GM12878 (cell line): Measurements from ENCODE around the gene CMTM4. TPM values are rescaled to one million over a fixed set of nuclear protein-coding genes. Genes with fewer than 3 reads are reported as not detected.

Experiments
- BCLAF1 ChIP-seq: fragments of 450-650 bp; IDR thresholded peaks from 2 replicates; pipeline ENCODE4 v1.6.1; 2017; ENCODE audit warnings: antibody characterized with exemption, mild to moderate bottlenecking, moderate library complexity
- HDGF ChIP-seq: fragments of 450-650 bp; IDR thresholded peaks from 2 replicates; pipeline ENCODE4 v1.6.1; 2016; ENCODE audit warnings: antibody characterized with exemption
- RFX5 ChIP-seq: IDR thresholded peaks from 2 replicates; pipeline ENCODE4 v1.6.1; 2011; ENCODE audit warnings: low read depth, low read length, improper control_type of control experiment
- polyA plus RNA-seq, 11 experiments: library from polyadenylated mRNA; depleted of rRNA in 4 of 11; unstranded in 6 of 11; stranded (reverse) in 5 of 11; fragments of >200 nt; fragmentation: Nextera tagmentation in 4 of 11; fragmentation: Illumina TruSeq in 1 of 11; extraction: Ambion mirVana in 4 of 11; extraction: Trizol in 1 of 11; gene quantifications; 1 replicate in 1 of 11; 2 replicates in 10 of 11; pipeline versions ENCODE4 v1.2.1 to v1.2.3, GENCODE V29; 2011 to 2016; ENCODE audit warnings: inconsistent platforms in 2 of 11, missing spikeins in 2 of 11, low read depth in 1 of 11
- total RNA-seq, 4 experiments: library from RNA; depleted of rRNA in 3 of 4; stranded (reverse); fragments of >200 nt in 3 of 4; fragmentation: Illumina TruSeq in 1 of 4; extraction: Trizol in 1 of 4; gene quantifications; 2 replicates each; pipeline versions ENCODE4 v1.2.1 to v1.2.3, GENCODE V29; 2013 to 2021
- TF ChIP-seq, protein P1 (sequence below): fragments of 450-650 bp; IDR thresholded peaks from 2 replicates; pipeline ENCODE4 v1.6.1; 2016; ENCODE audit warnings: mild to moderate bottlenecking

The CMTM4 gene
- total and polyA plus RNA-seq, 10 of the 15 experiments (the other 5 are each of a cell fraction or from before 2014, with no cell fraction given): 0.02 to 0.43 (median 0.15) TPM; not detected in 2

GRCh38 chr16:66605979-66606751 is 90.4 kb downstream of the CMTM4 start (continued):
- TF ChIP-seq, protein P1, sequence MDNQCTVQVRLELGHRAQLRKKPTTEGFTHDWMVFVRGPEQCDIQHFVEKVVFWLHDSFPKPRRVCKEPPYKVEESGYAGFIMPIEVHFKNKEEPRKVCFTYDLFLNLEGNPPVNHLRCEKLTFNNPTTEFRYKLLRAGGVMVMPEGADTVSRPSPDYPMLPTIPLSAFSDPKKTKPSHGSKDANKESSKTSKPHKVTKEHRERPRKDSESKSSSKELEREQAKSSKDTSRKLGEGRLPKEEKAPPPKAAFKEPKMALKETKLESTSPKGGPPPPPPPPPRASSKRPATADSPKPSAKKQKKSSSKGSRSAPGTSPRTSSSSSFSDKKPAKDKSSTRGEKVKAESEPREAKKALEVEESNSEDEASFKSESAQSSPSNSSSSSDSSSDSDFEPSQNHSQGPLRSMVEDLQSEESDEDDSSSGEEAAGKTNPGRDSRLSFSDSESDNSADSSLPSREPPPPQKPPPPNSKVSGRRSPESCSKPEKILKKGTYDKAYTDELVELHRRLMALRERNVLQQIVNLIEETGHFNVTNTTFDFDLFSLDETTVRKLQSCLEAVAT: no peak
- TF ChIP-seq BCLAF1: no peak
- TF ChIP-seq RFX5: no peak
- no peak for TF ChIP-seq HDGF
